HK-2 (cell line): ENCODE measurements around the gene RBM26.
"Not testable (repeated sequence)": the region's sequence is repeated elsewhere in the genome, so short reads cannot be mapped to it uniquely, and the experiment has no call there.

Experiments used
- DNase-seq: peaks from one replicate; pipeline ENCODE4 v3.0.0-alpha.2; 2018; ENCODE audit not compliant: unreplicated experiment

The RBM26 gene

GRCh38 chr13:79281339-79281747 lies 124.7 kb downstream of the RBM26 start:
- no peak for DNase-seq

GRCh38 chr13:79279735-79280134 lies 126.3 kb downstream of the RBM26 start:
- DNase-seq, result not testable (repeated sequence)

DNA sequence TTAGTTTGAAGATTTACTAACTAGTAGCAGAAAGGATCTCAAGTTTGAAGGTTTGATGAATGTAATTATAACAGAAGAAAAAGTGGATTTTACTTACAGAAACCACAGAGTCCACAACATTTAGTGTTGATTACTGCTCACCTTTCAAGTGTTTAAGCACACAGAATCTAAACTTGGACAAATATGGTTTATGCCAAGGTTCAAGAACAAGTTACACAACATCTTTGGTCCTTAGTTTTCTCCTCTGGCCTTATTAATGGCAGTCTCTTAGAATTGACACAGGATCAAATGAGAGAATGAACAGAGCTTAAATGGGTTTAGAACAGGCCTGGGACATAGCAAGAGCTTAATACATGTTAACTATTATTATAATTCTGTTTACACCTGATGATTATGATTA lies 133.0 kb downstream of the RBM26 start:
- no peak for DNase-seq

GRCh38 chr13:79271616-79272015 lies 134.4 kb downstream of the RBM26 start:
- no peak for DNase-seq

DNA sequence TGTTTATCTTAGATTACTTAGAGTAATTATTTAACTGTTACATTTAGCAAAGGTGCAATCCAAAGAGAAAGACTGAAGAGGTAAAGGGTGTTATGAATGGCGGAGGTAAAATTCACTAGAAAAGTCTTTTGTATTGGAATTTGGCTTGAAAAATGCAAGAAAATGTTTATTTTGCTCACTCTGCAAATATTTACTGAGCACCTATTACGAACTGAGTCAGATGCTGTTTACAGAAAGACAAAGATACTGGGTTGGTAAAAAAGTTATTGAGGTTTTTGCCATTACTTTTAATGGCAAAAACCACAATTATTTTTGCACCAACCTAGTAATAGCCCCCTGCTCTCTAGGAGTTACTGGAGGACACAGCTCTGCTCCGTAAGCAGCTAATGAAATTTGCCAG lies 135.2 kb downstream of the RBM26 start:
- no peak for DNase-seq
